HG03103 (cell line): ENCODE results near the gene ZNF189.

ENCODE experiments used
- ATAC-seq: cut with Tn5 transposase; IDR thresholded peaks from one replicate; pipeline ENCODE4 v1.9.1; 2021; ENCODE audit warnings: low read depth; ENCODE audit not compliant: unreplicated experiment

ZNF189 gene

DNA sequence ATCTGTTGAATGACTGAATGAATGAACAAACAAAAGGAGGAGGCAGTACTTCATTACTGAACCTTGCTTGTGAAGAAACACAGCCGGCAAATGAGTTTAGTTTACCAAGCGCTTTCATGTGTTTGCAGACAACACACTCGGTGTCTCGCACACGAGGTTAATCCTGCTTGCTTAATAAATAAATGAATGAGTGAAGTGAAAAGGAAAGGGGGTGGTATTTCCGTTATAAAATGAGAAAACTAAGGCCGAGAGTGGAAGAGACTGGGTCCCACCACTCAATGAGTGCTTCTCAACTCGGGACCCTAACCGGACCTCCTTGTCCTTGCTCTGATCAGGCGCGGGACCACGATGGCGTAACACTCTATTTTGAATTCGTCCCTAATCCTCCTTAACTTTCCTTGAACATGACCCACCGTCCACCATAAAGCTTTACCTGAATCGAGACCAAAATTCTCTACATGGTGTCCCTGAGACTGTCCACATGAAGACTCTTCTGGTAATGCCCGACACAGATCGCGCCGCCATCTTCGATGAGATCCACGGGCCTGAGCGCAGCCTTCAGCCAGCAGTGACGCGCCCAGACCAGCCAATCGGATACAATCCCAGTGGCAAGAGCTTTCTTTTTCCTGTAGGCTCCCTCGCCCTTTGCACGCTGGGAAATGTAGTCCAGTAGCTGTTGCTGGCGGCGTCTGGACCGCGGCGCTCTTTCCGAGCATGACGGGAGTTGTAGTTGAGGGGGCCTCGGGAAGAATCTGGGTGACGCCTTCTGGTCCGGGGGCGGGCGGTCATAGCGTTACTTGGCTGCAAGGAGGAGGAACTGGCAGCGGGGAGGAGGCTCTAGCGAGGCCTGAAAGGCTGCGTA lies at the start of gene ZNF189, which contains the start of gene MRPL50:
Gene ZNF189 (plus strand): TSS at position 784 of the 862 bp plus-strand sequence. CDS start 306 bp downstream, outside the sequence.
Gene MRPL50 (minus strand): TSS at position 551 of the 862 bp plus-strand sequence. CDS start 26 bp downstream, at position 525.
- peak; percentile 98 for ATAC-seq

DNA sequence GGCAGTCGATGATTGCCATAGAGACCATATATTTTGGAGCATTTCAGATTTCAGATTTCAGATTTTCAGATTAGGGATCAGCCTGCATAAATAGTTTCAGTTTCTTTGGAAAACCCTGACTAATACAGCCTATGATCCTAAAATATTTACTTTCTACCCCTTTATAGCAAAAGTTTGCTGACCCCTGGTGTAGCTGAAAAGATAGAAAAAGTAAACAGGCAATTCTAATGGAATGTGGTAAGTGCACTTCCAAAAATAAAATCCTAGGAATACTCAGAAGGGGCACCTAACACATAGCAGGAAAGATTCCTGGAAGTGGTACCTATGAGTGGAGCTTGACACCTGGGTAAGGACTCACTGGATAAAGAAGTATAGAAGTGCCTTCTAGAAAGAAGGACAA lies 48.4 kb upstream of the ZNF189 start:
- ATAC-seq, result no peak

DNA sequence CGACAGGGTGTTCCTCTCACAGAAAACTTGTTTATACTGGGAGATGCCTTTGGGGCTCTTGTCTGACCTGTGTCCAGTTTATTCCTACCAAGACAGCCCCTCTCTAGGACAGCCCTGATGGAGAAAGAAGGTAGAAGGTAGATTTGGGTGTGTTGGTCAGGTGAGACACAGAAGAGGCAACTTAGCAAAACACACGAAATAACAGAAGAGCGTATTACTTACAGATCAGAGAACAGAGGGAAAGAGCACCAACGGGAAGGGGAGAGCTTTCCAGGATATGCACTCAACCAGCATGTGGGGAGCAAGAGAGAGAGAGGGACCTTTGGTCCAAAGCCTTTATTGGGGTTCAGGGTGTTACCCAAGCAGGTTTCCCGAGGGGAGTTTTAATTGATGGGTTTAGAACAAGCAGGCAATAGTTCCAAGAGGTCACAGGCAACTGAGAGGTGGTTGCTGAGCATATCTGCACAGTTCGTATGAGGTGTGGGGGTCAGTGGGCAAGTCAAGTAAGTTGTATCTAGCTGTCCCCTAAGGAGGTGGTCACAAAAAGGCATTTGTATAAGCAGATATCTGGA lies 45.7 kb upstream of the ZNF189 start:
- ATAC-seq, result no peak

DNA sequence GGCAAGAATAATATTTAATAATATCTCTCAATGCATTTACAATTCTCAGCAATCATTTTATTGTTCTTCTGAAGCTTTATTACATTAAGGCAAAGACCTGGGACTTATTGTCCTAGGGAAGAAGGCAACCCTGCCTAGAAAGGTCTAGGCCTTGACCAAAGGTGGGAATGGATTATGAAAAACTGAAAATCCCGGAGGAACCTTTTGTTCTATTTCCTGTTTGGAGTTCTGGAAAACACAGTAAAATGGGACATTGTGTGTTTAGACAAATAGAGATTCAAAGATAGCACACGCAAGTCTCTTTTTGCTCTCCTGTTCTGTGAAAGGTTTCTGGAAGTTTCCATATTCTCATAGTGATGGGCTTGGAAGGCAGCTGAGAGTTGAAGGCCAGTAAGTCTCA lies 45.0 kb upstream of the ZNF189 start:
- no peak for ATAC-seq

DNA sequence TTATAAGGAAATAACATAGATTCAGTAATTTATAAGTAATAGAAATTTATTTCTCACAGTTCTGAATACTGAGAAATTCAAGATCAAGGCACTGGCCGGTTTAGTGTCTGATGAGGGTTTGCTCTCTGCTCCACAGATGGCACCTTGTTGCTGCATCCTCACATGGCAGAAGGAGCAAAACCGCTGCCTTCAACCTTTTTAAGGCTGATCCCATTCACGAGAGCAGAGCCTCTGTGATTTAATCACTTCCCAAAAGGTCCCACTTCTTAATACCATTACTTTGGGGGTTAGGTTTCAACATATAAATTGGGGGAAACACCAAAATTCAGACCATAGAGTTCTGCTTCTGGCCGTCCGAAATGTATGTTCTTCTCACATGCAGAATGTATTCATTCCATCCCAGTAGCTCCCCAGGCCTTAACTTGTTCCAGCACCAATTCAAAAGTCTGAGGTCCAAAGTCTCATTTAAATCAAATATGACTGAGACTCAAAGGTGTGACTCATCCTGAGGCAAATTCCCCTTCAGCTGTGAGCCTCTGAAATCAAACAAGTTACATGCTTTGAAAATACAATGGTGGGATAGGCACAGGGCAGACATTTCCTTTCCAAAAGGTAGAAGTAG lies 44.4 kb upstream of the ZNF189 start:
- no peak for ATAC-seq

DNA sequence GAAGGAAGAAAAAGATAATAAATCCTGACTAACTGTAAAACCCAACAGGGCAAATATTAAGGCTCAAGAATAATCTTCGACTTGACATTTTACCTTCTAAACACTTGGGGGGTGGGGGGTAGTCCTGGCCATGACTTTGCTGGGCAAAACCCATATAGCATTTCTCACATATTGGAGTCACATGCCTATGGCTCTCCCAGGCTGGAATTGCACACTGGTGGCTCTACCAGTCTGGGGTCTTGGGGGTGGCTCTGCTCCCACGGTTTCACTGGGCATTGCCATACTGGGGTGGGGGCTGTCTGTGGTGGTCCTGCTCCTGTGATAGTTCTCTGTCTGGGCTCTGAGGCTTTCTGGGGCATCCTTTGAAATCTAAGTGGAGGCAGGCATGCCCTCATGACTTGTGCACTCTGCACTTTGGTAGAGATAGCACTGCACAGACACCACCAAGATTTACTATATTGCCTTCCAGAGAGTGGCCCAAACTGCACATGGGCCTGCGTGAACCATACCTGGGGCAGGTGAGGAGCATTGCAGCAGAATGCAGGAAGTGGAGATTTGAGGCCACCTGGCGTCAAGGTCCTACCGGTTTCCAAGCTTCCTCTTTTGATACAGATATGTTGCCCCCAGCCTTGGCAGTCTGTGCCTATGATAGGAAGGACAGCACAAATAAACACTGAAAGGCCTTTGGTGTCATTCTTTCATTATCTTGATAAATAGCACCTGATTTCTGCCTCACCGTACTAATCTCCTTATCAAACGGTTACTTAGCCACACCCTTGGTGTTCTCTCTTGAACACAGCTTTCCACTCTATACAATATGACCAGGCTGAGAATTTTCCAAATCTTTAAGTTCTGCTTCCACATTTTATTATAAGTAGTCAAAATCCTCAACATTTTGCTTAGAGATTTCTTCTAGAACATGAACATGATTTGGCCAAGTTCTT lies 43.6 kb upstream of the ZNF189 start:
- ATAC-seq, result no peak

DNA sequence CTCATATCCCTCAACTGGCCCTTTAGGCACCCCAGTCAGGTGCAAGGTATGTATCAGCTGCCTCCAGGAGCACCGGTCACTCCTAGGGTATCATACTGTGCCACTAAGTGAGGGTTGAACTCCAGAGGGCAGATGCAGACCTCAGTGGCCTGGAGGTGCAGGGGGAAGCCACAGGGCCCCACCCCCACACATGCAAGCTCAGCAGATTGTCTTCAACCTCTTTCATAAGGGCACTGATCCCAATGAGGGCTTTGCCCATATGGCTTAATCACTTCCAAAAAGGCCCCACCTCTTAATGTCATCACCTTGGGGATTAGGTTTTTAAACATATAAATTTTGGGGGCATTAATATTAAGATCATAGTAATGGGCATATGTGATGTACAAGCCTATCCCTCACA lies 42.0 kb upstream of the ZNF189 start:
- ATAC-seq, result no peak

DNA sequence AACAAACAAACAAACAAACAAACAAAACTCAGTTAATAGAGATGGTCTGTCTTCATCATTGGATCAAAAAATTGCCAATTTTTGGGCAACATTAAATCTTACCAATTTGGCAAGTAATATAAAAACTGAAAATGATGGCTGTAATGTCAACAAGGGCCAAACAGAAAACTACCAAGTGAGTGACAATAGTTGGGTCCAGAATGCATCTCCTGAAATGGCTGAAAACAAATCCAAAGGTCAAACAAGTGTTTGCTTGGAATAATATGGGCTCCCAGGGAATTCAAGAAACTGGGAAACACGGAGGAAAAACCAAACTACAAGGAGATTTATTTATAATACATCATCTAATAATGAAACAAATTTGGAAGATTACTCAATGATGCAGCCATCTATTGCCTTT lies 39.0 kb upstream of the ZNF189 start:
- ATAC-seq, result no peak

DNA sequence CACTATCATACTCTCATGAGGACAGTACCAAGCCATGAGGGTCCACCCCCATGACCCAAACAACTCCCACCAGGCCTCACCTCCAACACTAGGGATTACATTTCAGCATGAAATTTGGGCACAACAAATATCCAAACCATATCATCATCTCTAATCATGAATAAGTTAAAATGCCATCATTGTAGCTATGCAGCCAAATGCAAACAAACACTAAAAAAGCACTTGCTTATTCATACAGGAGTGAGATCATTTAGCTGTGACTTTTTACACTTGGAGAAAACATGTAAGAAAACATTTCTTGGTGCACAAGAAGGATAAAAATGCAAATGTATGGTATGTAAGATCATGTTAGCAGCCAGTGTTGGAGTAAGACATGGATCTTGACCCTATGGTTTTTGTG lies 38.0 kb upstream of the ZNF189 start:
- no peak for ATAC-seq

DNA sequence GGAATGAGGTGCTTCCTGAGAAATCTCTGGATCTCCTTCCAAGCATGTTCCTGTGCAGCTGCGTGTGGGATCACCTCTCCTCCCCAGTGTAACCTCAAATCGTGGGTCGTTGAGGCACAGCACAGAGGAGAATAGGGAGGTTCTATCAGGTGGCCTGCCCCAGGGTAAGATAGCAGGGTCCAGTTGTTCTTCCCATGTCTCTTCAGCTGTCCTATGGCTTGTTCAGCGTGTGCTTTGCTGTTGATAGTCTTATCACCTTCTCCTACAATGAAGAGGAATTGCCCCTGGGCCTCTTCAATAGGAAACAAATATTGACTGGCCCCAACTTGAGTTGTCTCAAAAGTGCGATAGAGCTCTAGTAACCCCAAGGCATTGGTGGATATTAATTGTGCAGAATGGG lies 36.2 kb upstream of the ZNF189 start:
- no peak for ATAC-seq

DNA sequence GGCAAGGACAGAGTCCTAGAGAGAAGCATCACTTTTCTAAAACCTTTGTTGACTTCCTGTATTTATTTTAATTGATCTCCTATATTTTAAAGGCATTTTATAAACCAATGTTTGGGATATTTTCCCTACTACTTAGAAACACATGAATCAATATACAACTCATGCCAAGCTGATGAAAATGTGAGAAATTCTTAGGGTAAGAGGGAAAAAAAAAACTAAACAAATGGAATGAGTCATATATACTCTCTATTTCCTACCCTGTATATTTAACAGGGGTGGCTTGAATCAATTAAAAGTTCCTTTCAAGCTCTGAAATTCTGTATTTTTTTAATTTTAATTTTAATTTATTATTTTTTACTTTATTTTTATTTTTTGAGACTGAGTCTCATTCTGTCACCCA lies 33.5 kb upstream of the ZNF189 start:
- no peak for ATAC-seq

DNA sequence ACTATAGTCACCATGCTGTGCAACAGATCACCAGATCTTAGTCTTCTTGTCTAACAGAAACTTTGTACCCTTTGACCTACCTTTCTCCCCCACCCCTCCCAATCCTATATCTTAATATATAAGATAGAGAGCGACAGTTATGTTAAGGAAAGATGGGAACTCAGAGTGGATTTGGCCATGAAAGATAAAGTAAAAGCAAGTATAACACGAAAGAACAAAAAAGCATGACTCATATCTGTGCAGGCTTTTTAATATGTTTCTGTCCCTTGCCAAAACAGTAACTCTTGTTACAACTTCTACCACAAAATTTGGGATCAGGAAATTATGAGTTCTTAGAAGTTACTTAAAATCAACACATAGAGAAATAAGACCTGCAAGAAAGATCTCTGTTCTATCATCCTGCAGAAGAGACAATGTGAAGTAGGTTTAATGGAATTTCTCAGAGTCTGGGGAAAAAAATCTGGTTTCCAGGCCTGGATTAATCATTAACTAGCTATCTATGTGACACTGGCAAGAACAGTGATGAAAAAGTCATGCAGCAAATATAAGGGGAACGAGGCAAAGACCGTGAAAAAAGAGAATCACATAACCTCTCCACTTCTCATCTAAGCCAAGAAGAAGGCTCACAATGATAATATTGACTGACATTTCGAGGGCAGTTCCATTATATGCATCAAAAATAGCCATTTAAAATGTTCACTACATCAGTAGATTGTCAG lies 32.5 kb upstream of the ZNF189 start:
- no peak for ATAC-seq

DNA sequence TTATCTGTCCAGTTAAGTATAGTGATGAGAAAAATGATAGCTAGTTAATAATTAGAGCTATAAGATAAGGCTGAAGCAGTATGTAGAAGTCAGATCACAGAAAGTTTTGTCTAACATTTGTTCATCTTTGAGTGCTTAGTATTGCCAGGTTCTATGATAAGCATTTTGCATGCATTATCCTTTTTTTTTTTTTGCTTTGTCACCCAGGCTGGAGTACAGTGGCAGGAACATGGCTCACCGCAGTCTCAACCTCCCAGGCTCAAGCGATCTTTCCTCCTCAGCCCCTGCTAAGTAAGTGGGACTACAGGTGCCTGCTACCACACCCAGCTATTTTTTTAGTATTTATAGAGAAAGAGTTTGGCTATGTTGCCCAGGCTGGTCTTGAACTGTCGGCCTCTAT lies 31.3 kb upstream of the ZNF189 start:
- ATAC-seq, result no peak

DNA sequence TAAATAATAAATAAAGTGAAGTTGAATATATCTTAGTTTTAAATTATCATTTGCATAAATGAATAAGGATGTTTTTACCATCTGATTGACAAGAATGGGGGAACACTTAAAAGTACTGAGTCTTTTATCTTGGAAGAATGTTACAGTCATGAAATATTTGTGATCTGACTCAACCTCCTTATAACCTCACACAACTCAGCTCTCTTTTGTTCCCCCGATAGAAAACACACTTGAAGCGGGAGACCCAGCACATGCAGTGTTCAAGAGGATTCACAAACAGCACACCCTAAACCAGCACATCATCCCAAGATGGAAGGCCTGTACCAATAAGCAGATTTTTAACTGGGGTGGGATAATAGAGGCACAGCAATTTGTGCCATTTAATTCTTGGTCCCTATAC lies 29.4 kb upstream of the ZNF189 start:
- ATAC-seq, result no peak

DNA sequence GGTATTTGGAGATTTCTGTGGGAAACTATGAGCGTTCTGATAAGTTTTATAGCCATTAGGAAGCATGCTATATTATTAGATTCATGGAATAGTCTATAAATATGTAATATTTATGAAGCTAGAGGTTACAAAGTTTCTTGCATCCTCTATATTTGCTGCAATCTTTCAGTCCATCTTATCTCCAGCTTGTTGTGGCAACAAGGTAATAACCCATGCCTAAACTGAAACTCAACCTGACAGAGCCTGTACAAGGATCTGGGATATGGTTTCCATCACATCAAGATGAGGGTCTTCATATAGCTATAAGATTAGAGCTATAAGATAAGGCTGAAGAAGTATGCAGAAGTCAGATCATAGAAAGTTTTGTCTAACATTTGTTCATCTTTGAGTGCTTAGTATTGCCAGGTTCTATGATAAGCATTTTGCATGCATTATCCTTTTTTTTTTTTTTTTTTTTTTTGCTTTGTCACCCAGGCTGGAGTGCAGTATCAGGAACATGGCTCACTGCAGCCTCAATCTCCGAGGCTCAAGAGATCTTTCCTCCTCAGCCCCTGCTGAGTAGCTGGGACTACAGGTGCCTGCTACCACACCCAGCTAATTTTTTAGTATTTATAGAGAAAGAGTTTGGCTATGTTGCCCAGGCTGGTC lies 28.6 kb upstream of the ZNF189 start:
- ATAC-seq, result no peak

DNA sequence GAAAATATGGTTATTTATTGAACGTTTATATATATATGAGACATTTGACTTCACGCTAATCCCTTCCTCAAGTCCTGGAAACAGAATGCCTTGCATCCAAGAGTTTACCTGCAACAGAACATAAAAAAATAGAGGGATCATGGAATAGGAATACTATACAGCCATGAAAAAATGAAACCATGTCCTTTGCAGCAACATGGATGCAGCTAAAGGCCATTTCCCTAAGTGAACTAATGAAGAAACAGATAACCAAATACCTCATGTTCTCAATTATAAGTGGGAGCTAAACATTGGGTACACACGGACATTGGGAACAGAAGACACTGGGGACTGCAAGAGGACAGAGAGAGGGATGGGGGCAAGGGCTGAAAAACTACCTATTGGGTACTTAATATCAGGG lies 26.8 kb upstream of the ZNF189 start:
- ATAC-seq, result no peak

DNA sequence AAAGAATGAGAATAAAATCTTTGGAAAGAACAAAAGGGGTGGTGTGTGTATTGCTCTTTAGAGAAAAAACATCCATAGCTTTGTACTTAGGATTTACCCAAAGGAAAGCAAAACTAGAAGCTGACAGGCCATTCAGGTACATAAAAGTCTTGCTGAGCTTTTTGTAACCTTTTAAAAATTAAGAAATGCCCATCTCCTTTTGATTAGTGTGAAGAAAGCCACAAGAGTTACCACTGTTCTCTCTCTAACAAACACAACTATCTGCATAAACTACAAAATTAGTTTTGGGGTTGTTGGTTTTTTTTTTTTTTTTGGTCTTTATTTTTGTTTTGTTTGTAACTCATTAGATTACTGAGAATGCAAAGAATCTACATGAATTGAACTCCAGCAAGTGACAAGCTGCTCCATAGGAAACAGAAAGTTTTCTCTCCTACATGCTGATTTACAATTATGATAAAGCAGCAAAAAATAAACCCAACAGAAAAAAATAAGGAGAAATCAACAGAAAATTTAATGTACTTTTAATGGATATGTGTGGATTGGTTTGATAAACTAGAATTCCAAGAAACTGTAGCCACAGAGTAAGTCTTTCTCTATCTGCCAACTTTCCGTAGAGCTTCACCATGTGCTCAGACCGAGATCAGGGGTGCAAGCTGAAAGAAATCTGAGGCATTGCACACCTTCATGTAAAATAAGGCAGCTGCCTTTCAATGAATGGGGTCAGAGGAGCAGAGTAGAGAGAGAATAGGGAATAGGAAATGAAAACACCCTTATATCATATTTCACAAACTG lies 26.1 kb upstream of the ZNF189 start:
- ATAC-seq, result no peak

DNA sequence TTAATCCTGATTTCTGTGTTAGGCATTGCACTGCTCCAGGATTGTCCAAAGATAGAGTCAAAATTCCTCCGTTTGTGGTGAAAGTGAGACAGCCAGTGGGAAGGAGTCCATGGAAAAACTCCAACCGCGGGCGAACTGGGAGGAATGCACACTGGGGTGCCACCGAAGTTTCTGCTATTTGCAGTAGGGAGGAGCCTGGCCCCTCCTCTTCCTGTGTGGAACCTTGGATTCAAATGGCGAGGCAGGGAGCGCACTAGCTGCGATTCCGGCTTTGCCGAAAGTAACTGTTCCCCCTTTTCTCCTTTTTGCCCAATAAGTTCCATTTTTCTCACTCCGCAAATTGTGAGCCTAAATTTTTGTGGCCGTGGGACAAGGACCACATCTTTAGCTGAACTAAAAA lies 23.1 kb upstream of the ZNF189 start:
- ATAC-seq, result no peak
